ENCODE measurements around the gene CIAO2B. TPM values are rescaled to one million over a fixed set of nuclear protein-coding genes. Genes with fewer than 3 reads are reported as not detected.

Gene CIAO2B
- total and polyA plus RNA-seq, 7 donors = 71.7 to 219 (median 121) TPM

- peaks cover 0 to under 1% (median under 1%) of the 10 kb centered on the region in 4 donors for H3K4me1 ChIP-seq
- TF ChIP-seq POLR2A (IDR thresholded peaks at IDR 0.05) = no peak
- TF ChIP-seq, protein P1, sequence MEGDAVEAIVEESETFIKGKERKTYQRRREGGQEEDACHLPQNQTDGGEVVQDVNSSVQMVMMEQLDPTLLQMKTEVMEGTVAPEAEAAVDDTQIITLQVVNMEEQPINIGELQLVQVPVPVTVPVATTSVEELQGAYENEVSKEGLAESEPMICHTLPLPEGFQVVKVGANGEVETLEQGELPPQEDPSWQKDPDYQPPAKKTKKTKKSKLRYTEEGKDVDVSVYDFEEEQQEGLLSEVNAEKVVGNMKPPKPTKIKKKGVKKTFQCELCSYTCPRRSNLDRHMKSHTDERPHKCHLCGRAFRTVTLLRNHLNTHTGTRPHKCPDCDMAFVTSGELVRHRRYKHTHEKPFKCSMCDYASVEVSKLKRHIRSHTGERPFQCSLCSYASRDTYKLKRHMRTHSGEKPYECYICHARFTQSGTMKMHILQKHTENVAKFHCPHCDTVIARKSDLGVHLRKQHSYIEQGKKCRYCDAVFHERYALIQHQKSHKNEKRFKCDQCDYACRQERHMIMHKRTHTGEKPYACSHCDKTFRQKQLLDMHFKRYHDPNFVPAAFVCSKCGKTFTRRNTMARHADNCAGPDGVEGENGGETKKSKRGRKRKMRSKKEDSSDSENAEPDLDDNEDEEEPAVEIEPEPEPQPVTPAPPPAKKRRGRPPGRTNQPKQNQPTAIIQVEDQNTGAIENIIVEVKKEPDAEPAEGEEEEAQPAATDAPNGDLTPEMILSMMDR (IDR thresholded peaks at IDR 0.05) = peak; percentile 31 to 76 (median 68)
- DNase-seq = peak; percentile 79
- 8 to 23% methylated on average over 8 of the region's 8 CpGs for WGBS, 2 donors
- H3K27ac ChIP-seq = no peak overlapping the region
- H3K9me3 ChIP-seq = no peaks in the 10 kb centered on the region
- peaks cover 0 to 45% (median 3%) of the 10 kb centered on the region in 3 donors for H3K27me3 ChIP-seq
- intact Hi-C loops (cut with DNase I) = no loop called here
- no peak overlapping the region for H3K4me3 ChIP-seq
- H3K36me3 ChIP-seq = no peaks in the 10 kb centered on the region
These were observed 20.0 kb upstream of the CIAO2B start for GRCh38 chr16:66954097-66954659.

DNA sequence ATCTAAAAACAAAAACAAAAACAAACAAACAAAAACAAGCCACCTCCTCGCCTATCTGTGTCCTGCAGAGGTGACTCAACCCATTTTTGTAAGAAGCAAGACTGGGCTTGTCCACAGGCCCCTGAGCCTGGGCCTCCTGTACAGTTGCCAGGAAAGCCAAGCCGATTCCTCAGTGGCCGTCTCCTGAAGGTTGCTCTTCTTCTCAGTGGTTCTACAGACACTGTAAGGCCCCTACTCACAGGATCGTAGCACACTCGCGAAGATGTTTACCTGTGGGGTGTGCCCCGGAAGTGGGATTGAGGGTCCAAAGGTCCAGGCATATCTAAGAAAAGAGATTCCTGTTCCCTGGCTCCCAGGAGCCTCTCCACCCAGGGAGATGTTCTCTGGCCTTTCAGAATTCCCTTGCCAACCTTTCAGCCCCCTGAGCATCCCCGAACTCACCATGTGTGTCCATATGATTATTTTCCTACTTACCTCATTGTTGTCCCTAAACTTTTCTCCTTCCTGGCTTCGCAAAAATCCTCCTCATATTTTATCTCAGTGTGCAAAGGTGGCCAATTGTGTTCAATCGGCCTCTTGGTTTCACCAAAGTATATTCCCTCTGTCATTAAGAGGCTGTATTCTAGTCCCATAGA lies 19.4 kb upstream of the CIAO2B start:
- no peak overlapping the region for H3K4me3 ChIP-seq
- TF ChIP-seq POLR2A (IDR thresholded peaks at IDR 0.05) = peak in 1 of 2 donors; percentile 9
- TF ChIP-seq, protein P1 (IDR thresholded peaks at IDR 0.05) = no peak
- no peaks in the 10 kb centered on the region for H3K9me3 ChIP-seq
- intact Hi-C loops (cut with DNase I) = no loop called here
- H3K36me3 ChIP-seq = no peaks in the 10 kb centered on the region
- H3K4me1 ChIP-seq = peaks cover 0 to 7% (median 7%) of the 10 kb centered on the region in 4 donors
- 17 to 67% methylated on average over 10 of the region's 10 CpGs for WGBS, 2 donors
- H3K27ac ChIP-seq = no peak overlapping the region
- H3K27me3 ChIP-seq = peaks cover 0 to 51% (median 3%) of the 10 kb centered on the region in 3 donors
- DNase-seq = no peak

DNA sequence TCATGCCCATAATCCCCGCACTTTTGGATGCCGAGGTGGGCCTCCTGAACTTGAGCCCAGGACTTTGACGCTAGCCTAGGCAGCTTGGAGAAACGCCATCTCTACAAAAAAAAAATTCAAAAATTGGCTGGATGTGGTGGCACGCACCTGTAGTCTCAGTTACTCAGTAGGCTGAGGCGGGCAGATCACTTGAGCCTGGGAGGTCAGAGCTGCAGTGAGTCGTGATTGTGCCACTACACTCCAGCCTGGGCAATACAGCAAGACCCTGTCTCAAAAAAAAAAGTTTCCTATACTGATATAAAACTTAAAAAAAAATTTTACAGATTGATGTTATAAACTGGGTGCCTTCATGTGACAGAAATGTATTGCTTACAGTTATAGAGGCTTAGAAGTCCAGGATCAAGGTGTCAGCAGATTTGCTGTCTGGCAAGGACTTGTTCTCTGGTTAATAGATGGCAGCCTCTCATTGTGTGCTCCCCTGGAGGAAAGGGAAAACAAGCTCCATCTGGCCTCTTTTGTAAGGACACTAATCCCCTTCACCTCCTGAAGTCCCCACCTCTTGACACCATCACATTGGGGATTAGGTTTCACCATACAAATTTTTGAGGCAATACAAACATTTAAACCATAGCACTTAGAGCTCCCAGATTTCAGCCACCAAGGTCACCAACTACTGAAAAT lies 18.4 kb upstream of the CIAO2B start:
- TF ChIP-seq POLR2AphosphoS5 (IDR thresholded peaks at IDR 0.05) (no peak), POLR2A (IDR thresholded peaks at IDR 0.05) (no peak), EP300 (IDR thresholded peaks at IDR 0.05) (no peak)
- TF ChIP-seq, protein P1 (IDR thresholded peaks at IDR 0.05) = no peak
- H3K27me3 ChIP-seq = peaks cover 0 to 51% (median 3%) of the 10 kb centered on the region in 3 donors
- no peak overlapping the region for H3K27ac ChIP-seq
- H3K4me3 ChIP-seq = no peak overlapping the region
- no peak for DNase-seq
- no peaks in the 10 kb centered on the region for H3K9me3 ChIP-seq
- H3K36me3 ChIP-seq = no peaks in the 10 kb centered on the region
- WGBS, 2 donors = 90 to 91% methylated on average over 7 of the region's 7 CpGs
- H3K4me1 ChIP-seq = peaks cover 0 to 17% (median 12%) of the 10 kb centered on the region in 4 donors
- intact Hi-C loops (cut with DNase I) = no loop called here

DNA sequence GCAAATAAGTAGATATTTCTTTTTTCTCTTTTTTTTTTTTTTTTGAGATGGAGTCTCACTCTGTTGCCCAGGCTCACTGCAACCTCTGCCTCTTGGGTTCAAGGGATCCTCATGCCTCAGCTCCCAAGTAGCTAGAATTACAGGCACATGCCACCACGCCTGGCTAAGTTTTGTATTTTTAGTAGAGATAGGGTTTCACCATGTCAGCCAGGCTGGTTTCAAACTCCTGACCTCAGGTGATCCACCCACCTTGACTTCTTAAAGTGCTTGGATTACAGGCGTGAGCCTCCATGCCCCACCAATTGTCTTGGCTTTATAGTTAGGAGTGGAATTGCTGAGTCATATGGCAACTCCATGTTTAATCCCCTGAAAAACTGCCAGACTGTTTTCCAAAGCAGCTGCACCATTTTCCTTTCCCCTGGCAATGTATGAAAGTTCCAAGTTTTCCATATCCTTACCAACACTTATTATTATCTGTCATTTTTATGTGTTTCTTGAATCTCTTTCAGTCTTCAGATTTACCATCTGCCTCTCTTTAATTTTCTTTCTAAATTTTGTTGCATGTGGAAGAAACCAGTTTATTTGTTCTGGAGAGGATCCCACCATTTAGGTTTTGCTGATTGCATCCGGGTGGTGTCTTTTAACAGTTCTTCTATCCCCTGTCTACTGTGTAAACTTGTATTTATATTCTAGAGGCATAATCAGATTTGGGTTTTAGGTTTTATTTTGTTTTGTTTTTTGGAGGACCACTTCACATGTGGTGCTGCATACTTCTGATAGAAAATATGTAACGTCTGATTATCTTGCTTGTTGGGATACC lies 17.0 kb upstream of the CIAO2B start:
- peaks cover 0 to 51% (median 3%) of the 10 kb centered on the region in 3 donors for H3K27me3 ChIP-seq
- no peaks in the 10 kb centered on the region for H3K36me3 ChIP-seq
- intact Hi-C loops (cut with DNase I) = no loop called here
- H3K4me3 ChIP-seq = no peak overlapping the region
- H3K27ac ChIP-seq = no peak overlapping the region
- 88 to 90% methylated on average over 4 of the region's 4 CpGs for WGBS, 2 donors
- H3K4me1 ChIP-seq = peaks cover 0 to 20% (median 15%) of the 10 kb centered on the region in 4 donors
- TF ChIP-seq EP300 (IDR thresholded peaks at IDR 0.05) = no peak
- no peak for TF ChIP-seq POLR2AphosphoS5 (IDR thresholded peaks at IDR 0.05)
- TF ChIP-seq POLR2A (IDR thresholded peaks at IDR 0.05) = no peak
- TF ChIP-seq, protein P1 (IDR thresholded peaks at IDR 0.05) = no peak
- no peak for DNase-seq
- H3K9me3 ChIP-seq = no peaks in the 10 kb centered on the region

All from sigmoid colon (tissue), 7 donors.